Left ventricle myocardium inferior (tissue), 1 donor: ENCODE data around the gene ARFGAP1. TPM values are rescaled to one million over a fixed set of nuclear protein-coding genes. Genes with fewer than 3 reads are reported as not detected.

Source experiments
- DNase-seq: peaks from one replicate; pipeline ENCODE4 v3.0.0-alpha.2; 2020
- H3K27ac ChIP-seq: fragments of 200-600 bp; replicated peaks from 2 replicates; pipeline ENCODE4 v1.8.0; 2021
- H3K27me3 ChIP-seq: fragments of 200-600 bp; 2 replicates; pipeline ENCODE4 v1.8.0; 2021; ENCODE audit warnings: low read depth
- H3K36me3 ChIP-seq: fragments of 200-600 bp; 2 replicates; pipeline ENCODE4 v1.8.0; 2021
- H3K4me1 ChIP-seq: fragments of 200-600 bp; 2 replicates; pipeline ENCODE4 v1.8.0; 2021
- H3K4me3 ChIP-seq: fragments of 200-600 bp; 2 replicates; pipeline ENCODE4 v1.8.0; 2021; ENCODE audit warnings: mild to moderate bottlenecking, moderate library complexity
- H3K9me3 ChIP-seq: fragments of 200-600 bp; replicated peaks from 2 replicates; pipeline ENCODE4 v1.8.0; 2021
- CTCF ChIP-seq: fragments of 200-600 bp; IDR thresholded peaks from 2 replicates; pipeline ENCODE4 v1.8.0; 2021; ENCODE audit warnings: antibody characterized with exemption, mild to moderate bottlenecking, borderline replicate concordance
- intact Hi-C: fragments of 100-400 bp; cut with micrococcal nuclease; formaldehyde crosslinking; loops from one replicate; pipeline ENCODE4 v1.11.0; 2022
- total RNA-seq: library from RNA; stranded (reverse); fragmentation: NEBNext Ultra II Directional; extraction: Animal tissue kit (Norgen Biotek cat#: 25700); gene quantifications from one replicate; pipeline ENCODE4 v1.2.1, GENCODE V29; 2021
- donor health status: DM: no; HTN: yes; CAD: no; lungs with severe emphysema.

Gene ARFGAP1
- total RNA-seq, 1 donor from 2014 or later: 33.4 TPM

- Histone ChIP-seq H3K27ac (no peak within 1 kb of the TSS), H3K27me3 (peaks cover 90% of the 10 kb centered on the region), H3K9me3 (no peaks in the 10 kb centered on the region), H3K4me1 (peaks cover 20% of the 10 kb centered on the region), H3K4me3 (peak within 1 kb of the TSS; percentile 55), H3K36me3 (no peaks in the 10 kb centered on the region)
- intact Hi-C loops: no loop called here
- no peak for TF ChIP-seq CTCF
- DNase-seq: no peak
Measured at GRCh38 chr20:63254232-63254605, 18.4 kb upstream of the ARFGAP1 start, which contains the start of gene NKAIN4. NKAIN4 (minus strand) TSS chr20:63254463; CDS start chr20:63254450, 13 bp downstream.

- Histone ChIP-seq H3K4me1 (peaks cover 20% of the 10 kb centered on the region), H3K27ac (no peak overlapping the region), H3K27me3 (peaks cover 90% of the 10 kb centered on the region), H3K36me3 (no peaks in the 10 kb centered on the region), H3K4me3 (peak overlapping the region; percentile 55), H3K9me3 (no peaks in the 10 kb centered on the region)
- intact Hi-C loops: no loop called here
- no peak for TF ChIP-seq CTCF
- no peak for DNase-seq
Measured at GRCh38 chr20:63254606-63255384, 17.8 kb upstream of the ARFGAP1 start.

GRCh38 chr20:63255931-63256704 is 16.5 kb upstream of the ARFGAP1 start:
- peaks cover 20% of the 10 kb centered on the region for H3K4me1 ChIP-seq
- TF ChIP-seq CTCF: no peak
- H3K36me3 ChIP-seq: no peaks in the 10 kb centered on the region
- H3K9me3 ChIP-seq: no peaks in the 10 kb centered on the region
- no peak overlapping the region for H3K27ac ChIP-seq
- H3K4me3 ChIP-seq: no peak overlapping the region
- intact Hi-C loops: no loop called here
- peaks cover 90% of the 10 kb centered on the region for H3K27me3 ChIP-seq
- DNase-seq: no peak

- no peak for TF ChIP-seq CTCF
- no peak overlapping the region for H3K4me3 ChIP-seq
- no peaks in the 10 kb centered on the region for H3K9me3 ChIP-seq
- H3K27ac ChIP-seq: no peak overlapping the region
- H3K4me1 ChIP-seq: peaks cover 20% of the 10 kb centered on the region
- DNase-seq: no peak
- intact Hi-C loops: no loop called here
- H3K27me3 ChIP-seq: peaks cover 91% of the 10 kb centered on the region
- H3K36me3 ChIP-seq: no peaks in the 10 kb centered on the region
Measured at GRCh38 chr20:63256954-63257353, 15.7 kb upstream of the ARFGAP1 start.

- DNase-seq: no peak
- Histone ChIP-seq H3K27ac (no peak overlapping the region), H3K4me3 (no peak overlapping the region), H3K27me3 (peaks cover 91% of the 10 kb centered on the region), H3K9me3 (no peaks in the 10 kb centered on the region), H3K36me3 (no peaks in the 10 kb centered on the region), H3K4me1 (peaks cover 20% of the 10 kb centered on the region)
- no peak for TF ChIP-seq CTCF
- intact Hi-C loops: no loop called here
Measured at GRCh38 chr20:63257629-63258028, 15.0 kb upstream of the ARFGAP1 start.
